CD4-positive, alpha-beta T cell (primary cell): ENCODE results near the gene ALDH16A1. TPM values are rescaled to one million over a fixed set of nuclear protein-coding genes. Genes with fewer than 3 reads are reported as not detected.

Source experiments
- ATAC-seq: fragments of 200-7000 bp; cut with Tn5 transposase; one replicate; pipeline ENCODE4 v1.10.0; 2022; ENCODE audit warnings: mild to moderate bottlenecking; ENCODE audit not compliant: poor library complexity
- CTCF ChIA-PET: fragments of 350-600 bp; sonication (Branson Sonifier 250); formaldehyde crosslinking; loops from one replicate; lab custom pipeline; 2021; ENCODE audit warnings: antibody characterized with exemption, inconsistent platforms; lab: Charles Lee
- POLR2A ChIA-PET: fragments of 350-600 bp; sonication (Branson Sonifier 250); formaldehyde crosslinking; loops from one replicate; lab custom pipeline; 2021; ENCODE audit warnings: antibody characterized with exemption, inconsistent platforms; lab: Charles Lee
- DNase-seq, 14 experiments: peaks; one replicate each; pipeline ENCODE4 v3.0.0-alpha.2; 2013 to 2020; ENCODE audit warnings: mixed read lengths in 2 of 14
- H3K27ac ChIP-seq, 2 donors: one replicate each; pipeline versions ENCODE4 v1.5.1 to v1.7.0; 2013; ENCODE audit warnings: low read length in 2 of 2, low read depth in 1 of 2, mild to moderate bottlenecking in 1 of 2
- H3K27me3 ChIP-seq, 2 experiments: 1 replicate in 1 of 2; 2 replicates in 1 of 2; pipeline versions ENCODE4 v1.6.1 to v1.7.0; 2013; ENCODE audit warnings: low read length in 2 of 2, control low read depth in 1 of 2, mild to moderate bottlenecking in 1 of 2, moderate library complexity in 1 of 2; ENCODE audit not compliant: insufficient read depth in 2 of 2, control insufficient read depth in 1 of 2
- H3K36me3 ChIP-seq: one replicate; pipeline ENCODE4 v1.6.1; 2013; ENCODE audit warnings: low read length, control low read depth; ENCODE audit not compliant: insufficient read depth
- H3K4me1 ChIP-seq: one replicate; pipeline ENCODE4 v1.6.1; 2013; ENCODE audit warnings: low read length, control low read depth; ENCODE audit not compliant: insufficient read depth
- H3K4me3 ChIP-seq: one replicate; pipeline ENCODE4 v1.5.1; 2013; ENCODE audit warnings: mild to moderate bottlenecking, low read length, moderate library complexity
- H3K9me3 ChIP-seq, 2 experiments: 1 replicate in 1 of 2; 2 replicates in 1 of 2; pipeline versions ENCODE4 v1.6.1 to v1.7.0; 2013; ENCODE audit warnings: low read length in 2 of 2, mild to moderate bottlenecking in 2 of 2, control low read depth in 1 of 2, moderate library complexity in 1 of 2; ENCODE audit not compliant: control insufficient read depth in 1 of 2, insufficient read depth in 1 of 2
- H3K27ac Mint-ChIP-seq: one replicate; pipeline ENCODE4 v1.8.0; 2020; ENCODE audit warnings: mixed read lengths
- H3K27me3 Mint-ChIP-seq: one replicate; pipeline ENCODE4 v1.8.0; 2021; ENCODE audit warnings: mixed read lengths
- H3K36me3 Mint-ChIP-seq: one replicate; pipeline ENCODE4 v1.8.0; 2021; ENCODE audit warnings: low read depth, mixed read lengths
- H3K4me1 Mint-ChIP-seq: one replicate; pipeline ENCODE4 v1.8.0; 2021; ENCODE audit warnings: low read depth, mixed read lengths
- H3K4me3 Mint-ChIP-seq: one replicate; pipeline ENCODE4 v1.8.0; 2020; ENCODE audit warnings: mild to moderate bottlenecking, mixed read lengths
- H3K9me3 Mint-ChIP-seq: one replicate; pipeline ENCODE4 v1.8.0; 2020; ENCODE audit warnings: mixed read lengths
- CTCF ChIP-seq: fragments of 200-600 bp; IDR thresholded peaks from one replicate; pipeline ENCODE4 v1.8.0; 2022; ENCODE audit warnings: antibody characterized with exemption, mild to moderate bottlenecking
- intact Hi-C, 2 experiments: fragments of 100-400 bp; cut with DNase I in 1 of 2; cut with micrococcal nuclease in 1 of 2; formaldehyde crosslinking; loops; one replicate each; pipeline versions ENCODE4 v1.15.1 to v1.9.0; 2023 to 2025; cut with DNase I, micrococcal nuclease
- total RNA-seq, 174 experiments: library from RNA in 2 of 174; stranded (reverse) in 2 of 174; gene quantifications; one replicate each; pipeline ENCODE4 v1.2.3 and lab custom pipeline; 2021 to 2026

The ALDH16A1 gene
- total RNA-seq, 2 experiments from 2014 or later, result 25.1 to 25.8 TPM

GRCh38 chr19:49421039-49421877 lies 31.8 kb upstream of the ALDH16A1 start:
- H3K4me1 ChIP-seq, result peaks cover 45% of the 10 kb centered on the region
- peaks cover 65 to 82% of the 10 kb centered on the region in 2 experiments for H3K27me3 ChIP-seq
- H3K4me3 ChIP-seq, result no peak overlapping the region
- ATAC-seq, result peak; percentile 45
- Mint-ChIP-seq H3K36me3 (no peaks in the 10 kb centered on the region), H3K4me1 (peaks cover 53% of the 10 kb centered on the region), H3K27me3 (peaks cover 79% of the 10 kb centered on the region), H3K9me3 (no peaks in the 10 kb centered on the region), H3K27ac (no peak overlapping the region), H3K4me3 (peak overlapping the region; percentile 79)
- peak in 5 of 14 experiments; percentile 31 to 64 (median 57) for DNase-seq
- peaks cover 0 to 17% of the 10 kb centered on the region in 2 experiments for H3K9me3 ChIP-seq
- H3K27ac ChIP-seq, result no peak overlapping the region
- CTCF ChIA-PET, result interaction anchor here (0.5 to 1.9 kb wide), 5 partner anchors 29 to 295 kb away, joined by 3 to 5 read pairs (median 4); no protein-coding TSS in a partner anchor
- POLR2A ChIA-PET, result interaction anchor here (1.3 to 4.2 kb wide), 2 partner anchors 11 to 13 kb away, joined by 3 to 20 read pairs; no protein-coding TSS in a partner anchor
- intact Hi-C loops, result loop anchor here in 1 of 2 experiments (1.0 kb wide), 1 partner anchor 29 kb away; no protein-coding TSS in a partner anchor
- no peak for TF ChIP-seq CTCF
- no peaks in the 10 kb centered on the region for H3K36me3 ChIP-seq

GRCh38 chr19:49421878-49422202 lies 31.2 kb upstream of the ALDH16A1 start:
- intact Hi-C loops, result loop anchor here in 1 of 2 experiments (1.0 to 2.0 kb wide), 2 partner anchors 13 to 30 kb away; no protein-coding TSS in a partner anchor
- no peak for ATAC-seq
- ChIA-PET CTCF (interaction anchor here (0.6 to 1.2 kb wide), 4 partner anchors 12 to 48 kb away, joined by 3 to 6 read pairs (median 4); no protein-coding TSS in a partner anchor), POLR2A (interaction anchor here (4.2 kb wide), 1 partner anchor 11 kb away, joined by 20 read pairs; no protein-coding TSS in a partner anchor)
- Mint-ChIP-seq H3K4me3 (peak overlapping the region; percentile 79), H3K27ac (no peak overlapping the region), H3K27me3 (peaks cover 85% of the 10 kb centered on the region), H3K36me3 (no peaks in the 10 kb centered on the region), H3K4me1 (peaks cover 59% of the 10 kb centered on the region), H3K9me3 (no peaks in the 10 kb centered on the region)
- TF ChIP-seq CTCF, result no peak
- Histone ChIP-seq H3K4me1 (peaks cover 50% of the 10 kb centered on the region), H3K27ac (no peak overlapping the region), H3K27me3 (peaks cover 68 to 88% of the 10 kb centered on the region in 2 experiments), H3K4me3 (no peak overlapping the region), H3K36me3 (no peaks in the 10 kb centered on the region), H3K9me3 (peaks cover 0 to 21% of the 10 kb centered on the region in 2 experiments)
- DNase-seq, result no peak

GRCh38 chr19:49422407-49423070 lies 30.5 kb upstream of the ALDH16A1 start:
- Histone ChIP-seq H3K4me3 (peak overlapping the region; percentile 30), H3K9me3 (peaks cover 0 to 25% of the 10 kb centered on the region in 2 experiments), H3K27ac (no peak overlapping the region), H3K27me3 (peaks cover 74 to 94% of the 10 kb centered on the region in 2 experiments), H3K36me3 (no peaks in the 10 kb centered on the region), H3K4me1 (peaks cover 53% of the 10 kb centered on the region)
- peak; percentile 45 for TF ChIP-seq CTCF
- Mint-ChIP-seq H3K4me1 (peaks cover 62% of the 10 kb centered on the region), H3K27ac (no peak overlapping the region), H3K9me3 (no peaks in the 10 kb centered on the region), H3K36me3 (no peaks in the 10 kb centered on the region), H3K4me3 (peak overlapping the region; percentile 82), H3K27me3 (peaks cover 88% of the 10 kb centered on the region)
- intact Hi-C loops, result loop anchor here in 1 of 2 experiments (2.0 kb wide), 1 partner anchor 14 kb away; no protein-coding TSS in a partner anchor
- ChIA-PET POLR2A (interaction anchor here (4.2 kb wide), 1 partner anchor 12 kb away, joined by 20 read pairs; no protein-coding TSS in a partner anchor), CTCF (interaction anchor here (0.6 to 1.2 kb wide), 4 partner anchors 11 to 48 kb away, joined by 3 to 6 read pairs (median 4); no protein-coding TSS in a partner anchor)
- ATAC-seq (peak; percentile 66), DNase-seq (peak in 10 of 14 experiments; percentile 25 to 76 (median 42))
